SW 1271 (cell line): ENCODE results near the gene MYMX.
"Not testable (repeated sequence)": the region's sequence is repeated elsewhere in the genome, so short reads cannot be mapped to it uniquely, and the experiment has no call there.

ENCODE experiments used
- DNase-seq, 2 experiments: peaks; one replicate each; lab custom pipeline; 2025; lab: John Stamatoyannopoulos, UW

Gene MYMX

DNA sequence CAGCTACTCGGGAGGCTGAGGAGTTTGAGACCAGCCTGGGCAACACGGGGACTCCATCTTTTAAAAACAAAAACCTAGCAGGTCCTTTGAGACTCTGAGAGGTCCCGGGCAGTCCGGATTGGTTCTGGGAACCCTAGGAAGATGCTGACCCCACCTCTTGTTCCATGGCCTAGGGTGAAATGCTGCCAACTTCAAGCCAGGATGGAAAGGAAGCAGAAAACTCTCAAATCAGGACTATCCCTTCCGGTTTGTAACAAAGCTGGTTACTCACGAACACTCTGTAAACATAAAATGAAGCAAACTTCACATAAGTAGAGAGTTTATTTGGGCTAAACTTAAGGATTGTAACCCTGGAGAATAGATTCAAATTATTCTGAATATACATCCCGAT is 30.1 kb upstream of the MYMX start:
- no peak for DNase-seq

DNA sequence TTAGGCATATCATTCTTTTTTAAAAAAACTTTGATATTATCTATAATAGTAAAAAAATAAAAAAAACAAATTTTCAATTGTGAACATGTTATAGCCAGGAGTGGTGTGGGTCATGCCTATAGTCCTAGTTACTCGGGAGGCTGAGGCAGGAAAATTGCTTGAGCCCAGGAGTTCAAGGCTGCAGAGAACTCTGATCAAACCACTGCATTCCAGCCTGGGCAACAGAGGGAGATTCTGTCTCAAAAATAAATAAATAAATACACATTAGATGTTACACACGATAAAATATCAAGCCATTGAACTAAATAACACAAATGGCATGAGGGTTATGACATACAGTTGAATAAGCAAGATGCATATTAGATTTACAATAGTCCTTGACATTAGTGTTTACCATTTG is 27.9 kb upstream of the MYMX start:
- no peak for DNase-seq

DNA sequence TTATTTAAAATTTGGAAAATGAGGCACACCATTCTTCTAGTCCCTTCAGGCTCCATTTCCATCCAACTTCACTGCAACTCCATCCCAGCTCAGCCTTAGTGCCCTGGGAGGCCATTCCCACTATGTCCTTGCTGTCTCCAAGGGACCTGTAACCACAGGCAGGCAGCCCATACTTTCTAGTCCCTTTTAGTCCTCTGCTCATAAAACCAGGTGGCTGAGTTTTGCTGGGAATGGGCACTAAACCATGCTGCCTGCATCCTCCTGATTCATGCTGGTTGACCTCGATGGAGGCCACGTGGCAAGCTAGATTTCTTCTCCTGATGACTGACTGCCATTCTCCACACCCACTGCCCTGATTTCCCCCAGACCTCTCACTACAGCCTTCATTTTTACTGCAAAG is 27.5 kb upstream of the MYMX start:
- no peak for DNase-seq

DNA sequence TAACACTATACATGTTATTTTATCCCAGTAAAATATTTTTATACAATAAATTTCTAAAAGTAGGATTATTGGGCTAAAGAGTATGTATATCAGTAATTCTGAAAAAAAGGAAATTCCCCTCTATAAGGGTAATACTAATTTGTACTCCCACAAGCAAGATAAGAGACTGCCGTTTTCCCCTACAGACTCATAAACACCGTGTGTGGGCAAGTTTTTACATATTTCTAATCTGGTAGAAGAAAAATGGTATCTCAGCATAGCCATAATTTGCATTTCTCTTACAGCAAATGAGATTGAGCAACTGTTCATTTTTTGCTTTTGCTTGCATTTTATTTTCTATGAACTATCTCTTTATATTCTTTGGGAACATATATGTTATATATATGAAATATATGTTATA is 26.0 kb upstream of the MYMX start:
- no peak for DNase-seq

DNA sequence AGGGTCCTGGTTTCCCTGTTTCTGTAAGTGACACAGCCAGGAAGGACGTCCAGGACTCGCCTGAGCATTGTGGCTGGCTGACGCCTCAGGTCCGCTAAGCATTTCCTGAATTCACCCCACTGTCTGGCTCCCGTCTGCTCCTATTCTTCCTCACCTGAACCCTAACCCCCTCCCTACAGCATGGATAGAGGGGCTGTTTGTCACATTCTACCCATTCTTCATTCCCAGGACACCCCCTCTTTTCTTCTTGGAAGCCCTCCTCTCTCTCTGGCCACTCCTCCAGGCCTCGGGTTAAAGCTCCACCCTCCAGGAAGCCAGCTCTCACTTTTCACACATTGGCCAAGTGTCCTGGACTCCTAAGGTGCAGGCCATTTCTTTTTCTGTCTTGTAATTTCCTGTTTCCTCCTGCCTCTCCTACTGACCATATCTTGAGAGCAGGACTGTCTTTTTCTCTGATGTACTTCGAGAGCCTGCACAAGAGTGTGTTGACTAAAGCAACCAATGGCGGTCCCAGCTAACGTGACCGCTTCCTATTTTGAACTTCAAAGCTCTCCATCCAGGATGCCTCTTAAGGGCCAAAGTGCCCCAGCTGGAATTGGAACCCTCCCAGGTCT is 24.2 kb upstream of the MYMX start:
- no peak for DNase-seq

DNA sequence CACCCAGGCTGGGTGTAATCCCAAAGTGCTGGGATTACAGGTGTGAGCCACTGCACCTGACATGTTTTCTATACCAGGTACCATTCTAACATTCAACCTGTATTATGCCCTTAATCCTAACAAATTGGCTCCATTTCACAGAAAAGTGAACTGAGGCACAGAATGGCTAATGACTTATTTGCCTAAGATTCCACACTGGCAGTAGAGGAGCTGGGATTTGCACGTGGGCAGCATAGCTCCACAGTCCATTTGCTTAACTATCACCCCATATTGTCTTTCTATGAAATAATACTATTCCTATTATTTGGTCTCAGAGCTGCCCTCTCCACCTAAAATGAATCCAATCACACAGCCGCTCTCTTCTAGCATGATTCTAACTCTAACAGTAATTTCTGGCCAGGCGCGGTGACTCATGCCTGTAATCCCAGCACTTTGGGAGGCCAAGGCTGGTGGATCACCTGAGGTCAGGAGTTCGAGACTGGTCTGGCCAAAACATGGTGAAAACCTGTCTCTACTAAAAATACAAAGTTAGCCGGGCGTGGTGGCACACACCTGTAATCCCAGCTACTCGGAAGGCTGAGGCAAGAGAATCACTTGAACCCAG is 23.3 kb upstream of the MYMX start:
- DNase-seq: no peak

DNA sequence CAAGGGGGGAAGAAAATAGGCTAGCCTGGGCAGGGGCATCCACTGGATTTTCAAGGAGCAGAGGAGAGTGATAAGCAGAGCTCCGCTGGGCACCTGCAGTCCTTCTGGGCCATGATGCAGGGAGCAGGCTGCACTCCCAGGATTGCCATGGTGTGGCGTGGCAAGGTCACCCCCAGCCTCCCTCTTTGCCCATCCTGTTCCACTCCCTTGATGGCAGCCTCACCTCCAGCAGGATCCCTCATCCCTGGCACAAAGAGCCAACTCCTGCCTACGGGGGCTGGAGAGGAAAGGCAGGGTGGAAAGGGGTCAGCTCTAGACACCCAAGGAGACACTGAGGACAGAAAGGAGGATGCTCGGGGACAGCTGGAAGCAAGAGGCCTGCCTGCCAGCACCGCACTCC is 22.4 kb upstream of the MYMX start:
- no peak for DNase-seq

DNA sequence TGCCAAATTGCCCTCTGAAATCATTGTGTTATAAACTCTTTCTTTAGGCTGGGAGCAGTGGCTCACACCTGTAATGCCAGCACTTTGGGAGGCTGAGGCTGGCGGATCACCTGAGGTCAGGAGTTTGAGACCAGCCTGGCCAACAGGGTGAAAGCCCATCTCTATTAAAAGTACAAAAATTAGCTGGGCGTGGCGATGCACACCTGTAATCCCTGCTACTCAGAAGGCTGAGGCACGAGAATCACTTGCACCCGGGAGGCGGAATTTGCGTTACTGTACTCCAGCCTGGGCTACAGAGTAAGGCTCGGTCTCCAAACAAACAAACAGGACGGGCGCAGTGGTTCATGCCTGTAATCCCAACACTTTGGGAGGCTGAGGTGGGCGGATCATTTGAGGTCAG is 20.4 kb upstream of the MYMX start:
- not testable (repeated sequence) for DNase-seq

DNA sequence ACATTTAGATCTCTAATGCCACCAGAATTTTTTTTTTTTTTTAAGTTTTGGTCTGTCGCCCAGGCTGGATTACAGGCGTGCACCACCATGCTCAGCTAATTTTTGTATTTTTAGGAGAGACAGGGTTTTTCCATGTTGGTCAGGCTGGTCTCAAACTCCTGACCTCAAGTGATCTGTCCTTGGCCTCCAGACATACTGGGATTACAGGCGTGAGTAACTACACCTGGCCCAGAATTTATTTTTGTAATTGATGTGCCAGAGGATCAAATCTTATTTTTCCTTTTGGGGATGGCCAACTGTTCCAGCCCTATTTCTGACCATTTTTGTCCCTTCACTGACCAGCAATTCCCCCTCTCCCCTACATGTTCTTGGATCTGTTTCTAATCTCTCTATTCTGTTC is 18.0 kb upstream of the MYMX start:
- no peak for DNase-seq

DNA sequence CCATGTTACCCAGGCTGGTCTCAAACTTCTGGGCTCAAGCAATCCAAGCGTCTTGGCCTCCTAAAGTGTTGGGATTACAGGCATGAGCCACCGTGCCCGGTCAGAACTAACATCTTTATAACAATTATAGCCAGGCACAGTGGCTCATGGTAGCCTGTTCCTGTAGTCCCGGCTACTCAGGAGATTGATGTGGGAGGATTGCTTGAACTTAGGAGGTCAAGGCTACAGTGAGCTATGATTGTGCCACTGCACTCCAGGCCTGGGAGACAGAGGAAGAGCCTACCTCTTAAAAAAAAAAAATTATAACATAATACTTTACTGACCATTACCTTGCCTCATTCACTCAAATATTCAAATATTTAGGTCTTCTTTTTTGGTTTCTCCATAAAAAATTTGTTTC is 16.8 kb upstream of the MYMX start:
- no peak for DNase-seq

DNA sequence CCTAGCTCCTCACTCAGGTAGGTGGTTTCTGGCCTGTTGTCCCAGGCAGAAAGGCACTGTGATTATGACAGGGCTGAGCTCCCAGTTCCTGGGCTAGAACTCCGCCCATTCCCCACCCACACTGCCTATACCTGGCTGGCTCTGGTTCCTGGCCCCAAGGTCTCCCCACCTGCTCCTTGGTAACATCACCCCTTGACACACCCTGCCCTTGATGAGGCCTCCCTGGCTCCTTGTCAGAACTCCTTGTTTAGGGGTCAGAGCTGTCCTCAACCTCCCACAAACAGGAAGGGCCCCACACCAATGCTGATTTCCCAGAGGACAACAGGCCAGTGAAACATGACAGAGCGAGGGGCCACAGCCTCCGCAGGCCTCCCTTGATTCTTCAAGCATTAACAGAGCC is 15.5 kb upstream of the MYMX start:
- no peak for DNase-seq

DNA sequence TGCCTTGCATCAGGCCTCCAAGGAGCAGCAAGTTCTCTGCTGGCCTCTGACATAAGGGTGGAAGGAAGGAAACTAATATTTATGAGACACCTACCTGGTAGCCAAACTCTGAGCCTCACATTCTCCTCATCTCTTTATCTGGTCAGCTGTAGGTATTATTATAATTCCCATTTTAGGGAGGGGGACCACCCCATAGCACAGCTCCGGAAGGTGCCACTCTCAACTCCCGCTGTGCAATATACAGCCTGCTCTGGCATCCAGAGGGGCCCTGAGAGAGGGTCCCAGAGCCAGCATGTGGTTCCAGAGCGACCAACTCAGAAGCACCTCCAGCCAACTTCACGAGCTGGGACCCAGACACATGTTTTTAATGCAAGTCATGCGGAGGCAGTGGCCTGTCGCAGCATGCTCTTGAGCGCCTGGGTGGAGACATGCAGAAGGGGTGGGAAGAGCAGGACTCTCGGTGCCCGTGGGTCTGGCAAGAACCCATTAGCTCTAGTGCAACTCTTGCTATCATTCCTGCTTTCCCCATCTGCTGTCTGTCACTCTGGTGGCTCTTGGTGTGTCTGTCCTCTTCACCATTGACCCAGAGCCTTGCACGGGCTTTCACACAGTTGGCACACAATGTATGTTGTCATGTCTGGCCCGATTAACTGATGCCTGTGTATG is 15.0 kb upstream of the MYMX start:
- DNase-seq: no peak

DNA sequence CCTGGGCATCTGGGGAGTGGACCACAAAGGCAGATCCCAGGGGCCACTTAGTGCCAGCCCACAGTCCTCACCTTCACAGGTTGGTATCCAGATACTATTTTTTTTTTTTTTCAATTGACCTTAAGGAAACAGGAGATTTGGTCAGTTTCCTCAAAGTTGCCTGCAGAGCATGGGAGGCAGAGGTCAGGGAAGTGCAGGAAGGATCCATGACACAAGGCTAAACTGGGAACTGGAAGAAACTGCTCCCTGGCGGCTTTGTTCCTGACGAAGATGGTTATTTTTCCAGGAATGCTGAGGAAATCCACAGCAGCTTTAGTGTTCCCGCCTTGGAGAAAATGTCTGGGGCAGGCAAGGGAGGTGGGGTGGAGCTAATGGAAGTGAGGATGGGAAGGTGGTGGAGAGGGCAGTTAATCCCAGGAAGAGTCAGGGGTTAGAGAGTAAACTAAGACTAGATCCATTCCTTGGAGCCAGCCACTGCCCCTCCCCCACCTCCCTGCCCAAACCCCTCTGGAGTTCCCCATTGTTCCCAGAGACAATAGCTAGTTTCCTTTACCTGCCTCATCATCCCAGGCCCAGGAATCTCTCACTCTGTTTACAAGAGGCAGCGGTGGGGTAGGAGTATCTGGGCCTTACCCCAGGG is 14.3 kb upstream of the MYMX start:
- no peak for DNase-seq

DNA sequence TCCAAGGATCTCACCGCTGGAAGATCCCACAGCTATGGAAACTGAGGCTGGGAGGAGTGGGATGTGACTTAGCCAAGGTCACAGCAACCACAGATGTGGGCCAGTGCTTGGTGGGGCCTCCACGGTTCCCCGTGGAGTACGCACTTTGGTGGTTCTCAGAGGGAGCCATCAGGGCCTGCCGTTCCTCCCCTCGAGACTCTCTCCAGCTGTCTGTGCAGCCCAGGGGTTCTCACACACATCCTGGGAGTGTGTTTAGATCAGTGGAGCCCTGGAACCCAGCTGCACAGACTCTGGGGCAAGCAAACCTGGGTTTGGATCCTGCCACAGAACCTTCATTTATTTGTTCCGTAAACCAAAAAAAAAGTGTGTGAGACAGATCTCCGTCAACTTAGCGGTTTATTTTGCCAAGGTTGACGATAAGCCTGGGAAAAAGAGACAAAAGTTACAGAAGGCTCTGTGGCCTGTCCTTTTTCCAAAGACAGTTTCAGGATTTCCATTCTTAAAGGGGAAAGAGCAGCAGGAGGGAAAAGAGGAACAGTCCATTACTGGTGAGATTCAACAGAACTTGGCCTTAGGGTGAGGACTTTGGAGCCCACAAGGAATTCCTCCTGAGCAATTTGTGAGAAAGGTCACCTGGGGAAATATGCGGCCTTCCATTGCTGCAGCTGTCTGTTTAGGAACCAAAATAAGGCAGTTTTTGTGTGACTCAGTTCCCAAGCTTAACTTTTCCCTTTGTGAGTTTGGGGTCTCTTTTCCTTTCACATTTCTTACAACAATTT is 13.6 kb upstream of the MYMX start:
- no peak for DNase-seq

DNA sequence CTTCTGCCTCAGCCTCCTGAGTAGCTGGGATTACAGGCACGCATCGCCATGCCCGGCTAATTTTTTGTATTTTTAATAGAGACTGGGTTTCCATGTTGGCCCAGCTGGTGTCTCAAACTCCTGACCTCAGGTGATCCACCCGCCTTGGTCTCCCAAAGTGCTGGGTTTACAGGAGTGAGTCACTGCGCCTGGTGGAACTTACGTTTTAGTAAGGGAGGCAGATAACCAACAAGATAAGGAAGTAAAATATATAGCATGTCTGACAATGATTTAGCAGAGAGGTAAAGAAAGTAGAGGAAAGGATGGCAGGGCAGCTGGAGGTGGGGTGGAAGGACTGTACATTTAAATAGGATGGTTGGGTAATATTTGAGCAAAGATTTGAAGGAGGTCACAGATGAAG is 12.8 kb upstream of the MYMX start:
- DNase-seq: no peak

DNA sequence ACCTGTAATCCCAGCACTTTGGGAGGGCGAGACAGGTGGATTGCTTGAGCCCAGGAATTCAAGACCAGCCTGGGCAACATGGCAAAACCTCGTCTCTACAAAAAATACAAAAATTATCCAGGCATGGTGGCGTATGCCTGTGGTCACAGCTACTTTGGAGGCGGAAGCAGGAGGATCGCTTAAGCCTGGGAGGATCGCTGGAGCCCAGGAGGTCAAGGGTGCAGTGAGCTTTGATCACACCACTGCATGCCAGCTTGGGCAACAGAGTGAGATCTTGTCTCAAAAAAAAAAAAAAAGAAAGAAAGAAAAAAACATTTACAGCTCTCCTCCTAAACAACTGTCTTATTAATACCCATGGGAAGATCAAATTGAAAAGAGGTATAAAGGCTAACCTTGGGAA is 8.8 kb upstream of the MYMX start:
- no peak for DNase-seq

DNA sequence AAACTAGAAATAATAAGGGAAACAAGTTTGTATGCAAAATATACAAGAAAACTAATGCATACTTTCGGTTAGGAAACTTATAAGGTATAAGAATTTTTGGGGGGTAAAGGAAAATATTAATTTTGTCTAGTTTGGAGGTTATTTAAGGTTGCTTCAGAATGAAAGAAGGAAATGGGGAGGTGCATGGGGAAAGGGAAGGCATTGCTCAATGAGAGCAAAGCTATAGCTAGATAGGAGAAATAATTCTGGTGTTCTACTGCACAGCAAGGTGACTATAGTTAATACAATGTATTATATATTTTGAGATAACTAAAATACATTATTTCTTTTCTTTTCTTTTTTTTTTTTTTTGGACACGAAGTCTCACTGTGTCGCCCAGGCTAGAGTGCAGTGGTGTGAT is 5.4 kb upstream of the MYMX start:
- no peak for DNase-seq

DNA sequence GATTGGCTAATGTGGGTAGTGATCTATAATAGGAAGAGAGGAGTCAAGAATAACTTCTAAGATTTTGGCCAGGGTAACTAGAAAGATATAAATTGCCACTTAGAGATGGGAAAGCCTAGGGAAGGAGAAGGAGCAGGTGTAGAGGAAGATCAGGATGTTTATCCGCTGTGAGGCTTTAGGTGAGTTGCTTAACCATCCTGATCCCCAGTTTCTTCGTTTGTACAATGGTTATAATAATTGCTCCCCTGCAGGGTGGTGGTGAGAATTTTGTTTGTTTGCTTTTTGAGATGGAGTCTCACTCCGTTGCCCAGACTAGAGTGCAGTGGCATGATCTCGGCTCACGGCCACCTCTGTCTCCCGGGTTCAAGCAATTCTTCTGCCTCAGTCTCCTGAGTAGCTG is 2.4 kb upstream of the MYMX start:
- DNase-seq: no peak

DNA sequence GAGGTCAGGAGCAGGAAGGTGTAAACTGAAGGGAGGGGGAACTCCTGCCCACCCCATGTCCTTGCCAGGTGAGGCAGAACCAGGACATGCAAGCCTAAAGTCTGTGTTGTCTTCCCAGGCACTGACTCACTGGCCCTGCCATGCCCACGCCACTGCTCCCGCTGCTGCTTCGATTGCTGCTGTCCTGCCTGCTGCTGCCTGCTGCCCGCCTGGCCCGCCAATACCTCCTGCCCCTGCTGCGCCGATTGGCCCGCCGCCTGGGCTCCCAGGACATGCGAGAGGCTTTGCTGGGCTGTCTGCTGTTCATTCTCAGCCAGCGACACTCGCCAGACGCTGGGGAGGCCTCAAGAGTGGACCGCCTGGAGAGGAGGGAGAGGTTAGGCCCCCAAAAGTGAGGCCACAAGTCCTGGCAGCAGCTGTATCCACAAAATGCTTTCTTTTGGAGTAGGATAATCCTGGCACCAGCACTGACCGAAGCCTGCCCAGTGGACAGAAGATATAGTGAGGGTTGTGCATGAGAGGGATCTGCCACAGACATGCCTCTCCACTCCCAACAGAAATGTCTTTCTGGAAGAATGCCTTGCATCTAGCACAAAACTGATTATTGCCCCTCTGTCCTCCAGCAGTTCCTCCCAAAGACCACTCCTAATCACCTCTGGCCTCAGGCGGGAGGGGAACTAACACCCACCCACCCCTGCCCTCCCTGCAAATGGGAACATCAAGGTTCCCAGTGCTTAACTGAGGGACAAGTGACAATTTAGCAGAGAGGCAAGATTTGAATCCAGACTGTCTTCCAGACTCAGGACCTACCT is 812 bp downstream of the MYMX start:
- no peak for DNase-seq

DNA sequence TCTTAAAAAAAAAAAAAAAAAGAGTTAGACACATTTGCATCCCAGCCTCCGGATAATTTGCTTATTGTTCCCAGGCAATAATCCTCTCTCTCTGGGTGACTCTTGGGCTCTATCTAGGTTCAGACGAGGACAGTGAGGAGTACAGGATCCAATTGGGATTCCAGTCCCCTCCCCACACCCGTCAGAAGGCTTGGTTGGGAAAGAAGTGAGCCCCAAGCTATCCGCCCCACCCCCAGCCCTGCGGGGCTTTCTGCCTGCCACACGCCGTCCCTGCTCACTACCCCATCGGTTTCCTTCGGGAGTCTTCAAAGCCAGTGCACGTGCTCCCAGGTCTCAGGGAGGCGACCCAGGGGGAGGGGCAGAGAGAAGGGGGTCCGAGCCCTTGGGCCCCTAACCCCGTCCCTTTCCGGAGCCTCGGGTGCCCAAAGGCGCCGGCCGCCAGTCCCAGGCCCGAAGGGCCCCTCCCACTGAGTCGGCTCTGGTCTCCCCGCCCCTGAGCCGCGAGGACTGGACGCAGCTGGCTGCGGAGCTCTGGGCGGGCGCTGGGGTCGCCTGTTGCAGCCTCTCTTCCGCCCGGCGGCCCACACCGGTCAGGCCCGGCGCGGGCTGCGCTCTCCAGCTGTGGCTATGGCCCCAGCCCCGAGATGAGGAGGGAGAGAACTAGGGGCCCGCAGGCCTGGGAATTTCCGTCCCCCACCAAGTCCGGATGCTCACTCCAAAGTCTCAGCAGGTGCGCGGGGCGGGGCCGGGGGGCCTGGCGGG is 2.5 kb downstream of the MYMX start:
- DNase-seq: peak; percentile 26 to 70
